Fibroblast of skin of left quadriceps (primary cell): ENCODE results near the gene SPATA3.
A peak's percentile ranks its signal among the peaks of the same experiment; 100 is the strongest.

Source experiments
- DNase-seq, 2 experiments: peaks; one replicate each; pipeline ENCODE4 v3.0.0-alpha.2; 2013; ENCODE audit warnings: low read depth in 2 of 2

SPATA3 gene

GRCh38 chr2:230968921-230969658, 26.8 kb upstream of the SPATA3 start:
- no peak for DNase-seq

GRCh38 chr2:230969659-230970015, 26.3 kb upstream of the SPATA3 start:
- no peak for DNase-seq

GRCh38 chr2:230972046-230972445, 23.9 kb upstream of the SPATA3 start:
- no peak for DNase-seq

GRCh38 chr2:230974096-230974913, 21.6 kb upstream of the SPATA3 start:
- DNase-seq = peak in 1 of 2 experiments; percentile 13

GRCh38 chr2:230975927-230976326, 20.0 kb upstream of the SPATA3 start:
- DNase-seq = no peak

- DNase-seq = no peak
Observed at GRCh38 chr2:230976671-230977171, 19.2 kb upstream of the SPATA3 start.

GRCh38 chr2:230980468-230980867, 15.5 kb upstream of the SPATA3 start:
- DNase-seq = no peak

- no peak for DNase-seq
Observed at GRCh38 chr2:230981704-230982103, 14.2 kb upstream of the SPATA3 start.

GRCh38 chr2:230982126-230982525, 13.8 kb upstream of the SPATA3 start:
- DNase-seq = no peak

GRCh38 chr2:230982528-230982927, 13.4 kb upstream of the SPATA3 start:
- no peak for DNase-seq

GRCh38 chr2:230983566-230983965, 12.4 kb upstream of the SPATA3 start:
- DNase-seq = no peak

GRCh38 chr2:230984393-230985220, 11.3 kb upstream of the SPATA3 start:
- DNase-seq = no peak

- no peak for DNase-seq
Observed at GRCh38 chr2:230985519-230986231, 10.2 kb upstream of the SPATA3 start.

- DNase-seq = no peak
Observed at GRCh38 chr2:230986520-230987136, 9.3 kb upstream of the SPATA3 start.

GRCh38 chr2:230987137-230988020, 8.5 kb upstream of the SPATA3 start:
- peak; percentile 16 to 17 for DNase-seq

- DNase-seq = no peak
Observed at GRCh38 chr2:230989731-230990130, 6.2 kb upstream of the SPATA3 start.

- no peak for DNase-seq
Observed at GRCh38 chr2:230990131-230990898, 5.6 kb upstream of the SPATA3 start.

GRCh38 chr2:230990899-230991150, 5.1 kb upstream of the SPATA3 start:
- DNase-seq = no peak

- no peak for DNase-seq
Observed at GRCh38 chr2:230991598-230991997, 4.3 kb upstream of the SPATA3 start.

- DNase-seq = no peak
Observed at GRCh38 chr2:230996661-230997060, 740 bp downstream of the SPATA3 start.
